K562 (cell line): ENCODE data around the gene GRAMD2A. TPM values are rescaled to one million over a fixed set of nuclear protein-coding genes. Genes with fewer than 3 reads are reported as not detected.

ENCODE experiments used
- BRF1 ChIP-seq: IDR thresholded peaks from 3 replicates; pipeline ENCODE4 v1.6.1; 2011; ENCODE audit warnings: borderline replicate concordance, mild to moderate bottlenecking; ENCODE audit not compliant: insufficient read length; ENCODE audit errors: extremely low read depth
- FOS ChIP-seq: IDR thresholded peaks from 3 replicates; pipeline ENCODE4 v1.6.1; 2011; ENCODE audit not compliant: insufficient read length; ENCODE audit errors: extremely low read depth
- JUN ChIP-seq, 2 experiments: sonication (generic) in 1 of 2; formaldehyde crosslinking in 1 of 2; IDR thresholded peaks; 2 replicates each; pipeline versions ENCODE4 v1.6.1 to v1.8.0; 2012 to 2022; ENCODE audit warnings: borderline replicate concordance in 2 of 2, mild to moderate bottlenecking in 2 of 2, improper control_type of control experiment in 1 of 2, low read depth in 1 of 2, low read length in 1 of 2, missing genetic modification reagents in 1 of 2
- MECOM ChIP-seq: fragments of 250-450 bp; sonication (Bioruptor Pico); IDR thresholded peaks from 2 replicates; pipeline ENCODE4 v1.8.0; 2022; ENCODE audit warnings: inconsistent platforms
- MEF2D ChIP-seq: conservative IDR thresholded peaks from 2 replicates; pipeline ENCODE4 v1.6.1; 2016; ENCODE audit warnings: low read depth, missing genetic modification characterization, missing compliant biosample characterization
- MIER1 ChIP-seq: fragments of 450-650 bp; IDR thresholded peaks from 2 replicates; pipeline ENCODE4 v1.6.1; 2016; ENCODE audit warnings: antibody characterized with exemption, mild to moderate bottlenecking, low read depth
- MYBL2 ChIP-seq, 2 experiments: fragments of 450-650 bp in 1 of 2; sonication (generic) in 1 of 2; formaldehyde crosslinking in 1 of 2; IDR thresholded peaks; 2 replicates each; pipeline versions ENCODE4 v1.6.1 to v1.8.1; 2017 to 2022; ENCODE audit warnings: borderline replicate concordance in 1 of 2, inconsistent platforms in 1 of 2, low read depth in 1 of 2, mild to moderate bottlenecking in 1 of 2, missing genetic modification reagents in 1 of 2, moderate library complexity in 1 of 2
- POLR2AphosphoS5 ChIP-seq: IDR thresholded peaks from 2 replicates; pipeline ENCODE4 v1.6.1; 2011; ENCODE audit warnings: mild to moderate bottlenecking, low read depth, low read length, moderate library complexity; ENCODE audit not compliant: control insufficient read depth, insufficient read depth
- RBBP5 ChIP-seq: fragments of 200-600 bp; sonication (generic); IDR thresholded peaks from 2 replicates; pipeline ENCODE4 v1.6.1; 2012; ENCODE audit warnings: borderline replicate concordance, mild to moderate bottlenecking, low read length, control low read depth, inconsistent platforms; ENCODE audit not compliant: insufficient read depth, poor library complexity, severe bottlenecking
- TAF1 ChIP-seq: IDR thresholded peaks from 2 replicates; pipeline ENCODE4 v1.6.1; 2011; ENCODE audit warnings: mild to moderate bottlenecking, low read length, moderate library complexity; ENCODE audit not compliant: insufficient read depth, control insufficient read depth, severe bottlenecking; ENCODE audit errors: extremely low read depth
- ZNF134 ChIP-seq: fragments of 250-450 bp; sonication (Bioruptor Pico); conservative IDR thresholded peaks from 2 replicates; pipeline ENCODE4 v1.4.0; 2020
- ZNF311 ChIP-seq: fragments of 250-450 bp; sonication (Bioruptor Pico); IDR thresholded peaks from 2 replicates; pipeline ENCODE4 v1.4.0; 2020; ENCODE audit warnings: mild to moderate bottlenecking, moderate library complexity
- ZNF445 ChIP-seq: fragments of 250-450 bp; sonication (Bioruptor Pico); IDR thresholded peaks from 2 replicates; pipeline ENCODE4 v1.4.0; 2020; ENCODE audit warnings: low read depth, mild to moderate bottlenecking, moderate library complexity
- polyA plus RNA-seq, 8 experiments: library from polyadenylated mRNA; depleted of rRNA in 4 of 8; stranded (reverse) in 5 of 8; unstranded in 3 of 8; fragments of >200 nt; fragmentation: Nextera tagmentation in 2 of 8; fragmentation: Illumina TruSeq in 1 of 8; extraction: Ambion mirVana in 2 of 8; extraction: Trizol in 1 of 8; gene quantifications; 2 replicates each; pipeline versions ENCODE4 v1.2.1 to v1.2.3, GENCODE V29; 2011 to 2014; ENCODE audit warnings: inconsistent platforms in 1 of 8, missing spikeins in 1 of 8
- total RNA-seq, 7 experiments: library from RNA; depleted of rRNA in 6 of 7; stranded (reverse); fragments of >200 nt in 6 of 7; fragmentation: Illumina TruSeq in 2 of 7; extraction: Trizol in 2 of 7; gene quantifications; 2 replicates each; pipeline versions ENCODE4 v1.2.1 to v1.2.3, GENCODE V29; 2011 to 2021; ENCODE audit warnings: low replicate concordance in 1 of 7
- TF ChIP-seq, protein P1 (sequence below): fragments of 250-450 bp; sonication (Bioruptor Pico); IDR thresholded peaks from 2 replicates; pipeline ENCODE4 v1.5.0; 2021; ENCODE audit warnings: mild to moderate bottlenecking, moderate library complexity
- TF ChIP-seq, protein P2 (sequence below): sonication (generic); formaldehyde crosslinking; IDR thresholded peaks from 2 replicates; pipeline ENCODE4 v1.9.0; 2022; ENCODE audit warnings: mild to moderate bottlenecking, missing genetic modification reagents
- TF ChIP-seq, protein P3 (sequence below): fragments of 450-650 bp; formaldehyde crosslinking; IDR thresholded peaks from 2 replicates; pipeline ENCODE4 v1.4.0; 2020; ENCODE audit warnings: mild to moderate bottlenecking, moderate library complexity
- TF ChIP-seq, protein P4 (sequence below): sonication (generic); formaldehyde crosslinking; IDR thresholded peaks from 2 replicates; pipeline ENCODE4 v1.5.0; 2020; ENCODE audit warnings: missing genetic modification reagents

Gene GRAMD2A
- total and polyA plus RNA-seq, 9 of the 15 experiments (the other 6 are each of a cell fraction or from before 2014, with no cell fraction given) = 0.08 to 0.22 TPM; not detected in 7

DNA sequence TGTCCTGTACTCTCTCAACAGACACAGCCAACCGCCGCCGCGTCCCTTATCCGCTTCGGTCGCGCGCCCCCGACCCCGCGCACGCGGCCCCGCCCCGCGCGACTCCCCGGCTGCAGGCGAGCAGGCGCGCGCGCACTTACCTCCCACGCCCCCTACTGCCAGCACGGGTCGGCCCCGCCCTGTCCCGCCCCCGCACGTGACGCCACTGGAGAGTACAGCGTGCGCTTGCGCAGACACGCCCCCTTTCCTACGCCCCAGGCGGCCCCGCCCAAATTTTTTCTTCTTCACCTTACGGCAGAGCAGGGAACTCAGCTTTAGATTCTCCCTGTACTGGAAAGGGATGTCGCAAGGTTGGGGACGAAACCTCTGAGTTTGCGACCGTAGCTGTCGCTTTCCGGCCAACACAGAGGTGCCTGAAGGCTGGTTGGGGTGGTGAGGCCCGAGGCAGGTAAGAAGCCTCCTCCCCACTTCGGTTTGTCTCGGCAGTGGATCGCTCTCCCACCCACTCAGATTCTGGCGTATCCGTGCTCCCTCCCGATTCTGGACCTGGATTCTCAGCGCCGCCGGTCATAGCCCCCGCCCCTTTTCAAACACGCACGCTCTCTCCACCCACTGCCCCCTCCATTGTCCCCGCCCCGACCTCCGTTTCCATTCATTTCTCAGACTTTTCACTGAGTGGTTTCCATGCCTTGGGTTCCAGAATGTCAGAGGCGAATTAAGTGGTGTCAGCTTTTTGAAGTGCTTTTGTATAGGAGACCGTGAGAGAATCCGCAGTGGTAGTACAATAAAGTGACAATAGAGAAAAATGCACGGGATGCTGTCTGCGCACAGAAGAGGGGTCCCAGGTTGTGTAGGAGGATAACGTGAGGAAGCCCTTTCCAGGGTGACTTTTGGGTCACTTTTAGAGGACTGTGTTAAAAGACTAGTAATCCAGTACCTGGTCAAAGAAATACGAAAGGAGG is 79.3 kb downstream of the GRAMD2A start, which contains the start of the genes MYO9A and SENP8 (continued):
- TF ChIP-seq, protein P1, sequence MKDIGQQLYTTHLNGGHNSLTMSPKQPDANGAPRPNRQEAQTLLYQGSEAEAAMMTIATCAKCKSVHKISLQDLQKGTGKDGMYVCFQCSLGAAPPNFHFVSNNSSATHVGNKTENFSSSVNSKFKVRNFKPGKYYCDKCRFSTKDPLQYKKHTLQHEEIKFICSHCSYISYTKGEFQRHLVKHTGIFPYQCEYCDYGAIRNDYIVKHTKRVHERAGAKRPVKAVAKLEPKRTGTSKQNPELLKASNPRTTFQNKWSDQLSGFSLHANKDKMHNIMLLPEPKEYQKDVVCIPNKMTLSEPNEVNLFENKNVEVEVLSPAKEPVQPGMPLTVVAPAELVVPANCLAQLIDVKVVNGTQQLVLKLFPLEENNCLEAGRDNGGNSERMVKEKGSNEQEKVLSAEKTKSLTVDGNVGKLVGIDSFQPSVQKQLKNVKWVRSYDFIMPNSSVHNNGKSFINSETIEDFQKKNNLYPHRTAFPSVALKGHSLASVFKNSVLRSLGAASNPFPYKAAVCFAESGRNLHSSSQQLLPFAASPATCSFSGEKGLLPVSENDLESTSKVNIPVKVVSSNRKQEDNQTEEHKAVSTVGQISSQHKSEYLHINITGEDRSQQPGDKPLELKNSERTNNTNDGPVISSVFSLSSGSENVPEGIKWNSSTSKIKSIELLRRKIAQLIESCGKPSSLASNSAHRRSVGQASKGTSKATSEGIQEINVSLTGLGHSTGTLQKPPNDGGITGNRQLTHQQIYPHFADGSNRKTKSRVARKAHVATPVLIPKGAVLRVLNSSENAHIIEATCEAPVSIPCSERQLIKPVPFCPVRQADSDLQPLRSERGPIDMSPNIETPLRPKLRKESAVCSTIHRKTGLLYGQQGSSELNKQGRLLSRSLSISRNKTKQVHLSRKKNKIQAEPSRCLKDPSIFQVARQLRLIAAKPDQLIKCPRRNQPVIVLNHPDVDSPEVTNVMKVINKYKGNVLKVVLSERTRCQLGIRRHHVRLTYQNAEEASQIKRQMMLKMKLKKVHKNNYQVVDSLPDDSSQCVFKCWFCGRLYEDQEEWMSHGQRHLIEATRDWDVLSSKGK (CRISPR knock-in tag) = no peak
- TF ChIP-seq FOS = no peak
- peak; percentile 50; the same call in 1 of the 2 replicates for TF ChIP-seq POLR2AphosphoS5
- TF ChIP-seq BRF1 = no peak
- TF ChIP-seq MEF2D (tag) = no peak
- no peak for TF ChIP-seq MYBL2 (IDR thresholded peaks at IDR 0.05; ENCODE audit: low read depth)
- no peak for TF ChIP-seq MYBL2 (CRISPR knock-in tag; IDR thresholded peaks at IDR 0.05; ENCODE audit: borderline replicate concordance)
- TF ChIP-seq, protein P2, sequence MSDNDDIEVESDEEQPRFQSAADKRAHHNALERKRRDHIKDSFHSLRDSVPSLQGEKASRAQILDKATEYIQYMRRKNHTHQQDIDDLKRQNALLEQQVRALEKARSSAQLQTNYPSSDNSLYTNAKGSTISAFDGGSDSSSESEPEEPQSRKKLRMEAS (CRISPR knock-in tag) = peak; percentile 62; the same call in 1 of the 2 replicates
- TF ChIP-seq, protein P3, sequence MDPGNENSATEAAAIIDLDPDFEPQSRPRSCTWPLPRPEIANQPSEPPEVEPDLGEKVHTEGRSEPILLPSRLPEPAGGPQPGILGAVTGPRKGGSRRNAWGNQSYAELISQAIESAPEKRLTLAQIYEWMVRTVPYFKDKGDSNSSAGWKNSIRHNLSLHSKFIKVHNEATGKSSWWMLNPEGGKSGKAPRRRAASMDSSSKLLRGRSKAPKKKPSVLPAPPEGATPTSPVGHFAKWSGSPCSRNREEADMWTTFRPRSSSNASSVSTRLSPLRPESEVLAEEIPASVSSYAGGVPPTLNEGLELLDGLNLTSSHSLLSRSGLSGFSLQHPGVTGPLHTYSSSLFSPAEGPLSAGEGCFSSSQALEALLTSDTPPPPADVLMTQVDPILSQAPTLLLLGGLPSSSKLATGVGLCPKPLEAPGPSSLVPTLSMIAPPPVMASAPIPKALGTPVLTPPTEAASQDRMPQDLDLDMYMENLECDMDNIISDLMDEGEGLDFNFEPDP = no peak
- TF ChIP-seq MIER1 = no peak
- TF ChIP-seq TAF1 = no peak
- no peak for TF ChIP-seq ZNF445 (CRISPR knock-in tag)
- no peak for TF ChIP-seq MECOM (CRISPR knock-in tag)
- TF ChIP-seq JUN (IDR thresholded peaks at IDR 0.05; ENCODE audit: borderline replicate concordance, low read depth, low read length) = no peak; the same call in 1 of the 2 replicates
- TF ChIP-seq JUN (CRISPR knock-in tag; IDR thresholded peaks at IDR 0.05; ENCODE audit: borderline replicate concordance) = no peak
- peak; percentile 93 for TF ChIP-seq RBBP5
- TF ChIP-seq, protein P4, sequence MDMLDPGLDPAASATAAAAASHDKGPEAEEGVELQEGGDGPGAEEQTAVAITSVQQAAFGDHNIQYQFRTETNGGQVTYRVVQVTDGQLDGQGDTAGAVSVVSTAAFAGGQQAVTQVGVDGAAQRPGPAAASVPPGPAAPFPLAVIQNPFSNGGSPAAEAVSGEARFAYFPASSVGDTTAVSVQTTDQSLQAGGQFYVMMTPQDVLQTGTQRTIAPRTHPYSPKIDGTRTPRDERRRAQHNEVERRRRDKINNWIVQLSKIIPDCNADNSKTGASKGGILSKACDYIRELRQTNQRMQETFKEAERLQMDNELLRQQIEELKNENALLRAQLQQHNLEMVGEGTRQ (CRISPR knock-in tag) = peak; percentile 94
- no peak for TF ChIP-seq ZNF134
- no peak for TF ChIP-seq ZNF311 (CRISPR knock-in tag)
